GM12872 (cell line): Measurements from ENCODE around the gene TSC1.

Experiments used
- TF ChIP-seq, protein P1 (sequence below): IDR thresholded peaks from 3 replicates; pipeline ENCODE4 v1.5.1; 2011; ENCODE audit warnings: low read depth, mild to moderate bottlenecking, low read length, moderate library complexity; ENCODE audit not compliant: insufficient read depth

The TSC1 gene

DNA sequence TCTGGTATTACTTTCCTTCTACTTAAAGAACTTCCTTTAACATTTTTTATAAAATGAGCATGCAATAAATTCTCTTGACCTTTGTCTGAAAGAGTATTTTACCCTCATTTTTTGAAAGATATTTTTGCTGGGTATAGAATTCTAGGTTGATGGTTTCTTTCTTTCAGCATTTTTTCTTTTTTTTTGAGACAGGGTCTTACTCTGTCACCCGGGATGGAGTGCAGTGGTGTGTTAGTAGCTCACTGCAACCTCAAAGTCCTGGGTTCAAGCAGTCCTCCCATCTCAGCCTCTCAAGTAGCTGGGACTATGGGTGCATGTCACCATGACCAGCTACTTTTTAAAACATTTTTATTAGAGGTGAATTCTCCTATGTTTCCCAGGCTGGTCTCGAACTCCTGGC lies 10.7 kb upstream of the TSC1 start:
- TF ChIP-seq, protein P1, sequence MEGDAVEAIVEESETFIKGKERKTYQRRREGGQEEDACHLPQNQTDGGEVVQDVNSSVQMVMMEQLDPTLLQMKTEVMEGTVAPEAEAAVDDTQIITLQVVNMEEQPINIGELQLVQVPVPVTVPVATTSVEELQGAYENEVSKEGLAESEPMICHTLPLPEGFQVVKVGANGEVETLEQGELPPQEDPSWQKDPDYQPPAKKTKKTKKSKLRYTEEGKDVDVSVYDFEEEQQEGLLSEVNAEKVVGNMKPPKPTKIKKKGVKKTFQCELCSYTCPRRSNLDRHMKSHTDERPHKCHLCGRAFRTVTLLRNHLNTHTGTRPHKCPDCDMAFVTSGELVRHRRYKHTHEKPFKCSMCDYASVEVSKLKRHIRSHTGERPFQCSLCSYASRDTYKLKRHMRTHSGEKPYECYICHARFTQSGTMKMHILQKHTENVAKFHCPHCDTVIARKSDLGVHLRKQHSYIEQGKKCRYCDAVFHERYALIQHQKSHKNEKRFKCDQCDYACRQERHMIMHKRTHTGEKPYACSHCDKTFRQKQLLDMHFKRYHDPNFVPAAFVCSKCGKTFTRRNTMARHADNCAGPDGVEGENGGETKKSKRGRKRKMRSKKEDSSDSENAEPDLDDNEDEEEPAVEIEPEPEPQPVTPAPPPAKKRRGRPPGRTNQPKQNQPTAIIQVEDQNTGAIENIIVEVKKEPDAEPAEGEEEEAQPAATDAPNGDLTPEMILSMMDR: no peak

DNA sequence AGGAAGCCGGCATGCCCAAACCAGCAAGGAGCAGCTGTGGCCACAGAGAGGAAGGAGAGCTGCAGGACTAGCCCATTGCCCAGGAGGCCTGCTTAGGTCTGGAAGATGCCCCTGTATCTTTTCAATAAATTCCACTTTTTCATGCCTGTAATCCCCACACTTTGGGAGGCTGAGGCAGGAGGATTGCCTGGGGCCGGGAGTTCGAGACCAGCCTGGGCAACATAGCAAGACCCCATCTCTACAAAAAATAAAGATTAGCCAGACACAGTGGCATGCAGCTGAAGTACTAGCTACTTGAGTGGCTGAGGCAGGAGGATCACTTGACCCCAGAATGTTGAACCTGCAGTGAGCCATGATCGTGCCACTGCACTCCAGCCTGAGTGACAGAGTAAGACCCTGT lies 5.3 kb upstream of the TSC1 start:
- TF ChIP-seq, protein P1: no peak

DNA sequence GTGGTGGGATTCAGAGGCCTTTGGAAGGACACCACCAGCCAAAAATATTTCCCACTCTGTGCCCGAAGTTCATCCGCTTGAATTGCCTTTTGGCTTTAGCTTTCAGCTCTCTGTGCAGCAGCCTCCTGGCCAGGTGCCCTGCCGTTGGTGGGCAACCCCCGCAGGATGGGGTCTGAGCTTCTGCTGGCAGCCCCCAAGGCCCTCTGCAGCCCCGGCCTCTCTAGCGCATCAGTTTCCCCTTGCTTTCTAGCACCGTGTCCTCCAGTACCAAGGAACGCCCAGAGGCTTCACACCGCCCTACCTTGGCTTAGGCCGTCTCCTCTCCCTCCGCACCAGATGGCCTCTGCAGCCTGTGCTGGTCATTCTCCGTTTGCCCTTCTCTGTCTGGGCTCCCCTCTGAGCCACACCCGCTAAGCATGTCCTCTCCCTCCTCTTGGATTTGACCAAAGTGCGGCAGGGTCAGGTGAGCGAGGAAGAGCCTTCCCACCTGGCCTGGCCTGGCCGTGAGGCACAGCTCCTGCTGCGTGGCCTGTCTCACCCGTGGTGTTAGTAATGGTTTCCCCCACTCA lies 4.2 kb upstream of the TSC1 start:
- TF ChIP-seq, protein P1: no peak

DNA sequence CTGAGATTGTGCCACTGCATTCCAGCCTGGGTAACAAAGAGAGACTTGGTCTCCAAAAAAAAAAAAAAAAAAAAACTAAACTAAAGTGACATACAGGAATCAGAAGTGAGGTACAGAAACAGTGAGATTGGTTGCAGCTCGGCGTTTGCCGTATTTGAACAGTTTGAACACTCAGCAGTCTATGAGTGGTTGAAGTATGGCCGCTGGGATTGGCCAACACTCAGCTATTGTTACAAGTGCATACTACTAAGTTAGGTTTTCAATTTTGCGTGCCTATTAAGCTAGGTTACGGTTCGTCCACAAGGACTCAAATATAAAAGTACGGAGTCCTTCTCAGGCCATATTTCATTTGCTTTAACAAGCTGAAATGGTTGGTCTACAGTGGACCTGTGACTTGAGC lies 3.3 kb upstream of the TSC1 start:
- TF ChIP-seq, protein P1: no peak

DNA sequence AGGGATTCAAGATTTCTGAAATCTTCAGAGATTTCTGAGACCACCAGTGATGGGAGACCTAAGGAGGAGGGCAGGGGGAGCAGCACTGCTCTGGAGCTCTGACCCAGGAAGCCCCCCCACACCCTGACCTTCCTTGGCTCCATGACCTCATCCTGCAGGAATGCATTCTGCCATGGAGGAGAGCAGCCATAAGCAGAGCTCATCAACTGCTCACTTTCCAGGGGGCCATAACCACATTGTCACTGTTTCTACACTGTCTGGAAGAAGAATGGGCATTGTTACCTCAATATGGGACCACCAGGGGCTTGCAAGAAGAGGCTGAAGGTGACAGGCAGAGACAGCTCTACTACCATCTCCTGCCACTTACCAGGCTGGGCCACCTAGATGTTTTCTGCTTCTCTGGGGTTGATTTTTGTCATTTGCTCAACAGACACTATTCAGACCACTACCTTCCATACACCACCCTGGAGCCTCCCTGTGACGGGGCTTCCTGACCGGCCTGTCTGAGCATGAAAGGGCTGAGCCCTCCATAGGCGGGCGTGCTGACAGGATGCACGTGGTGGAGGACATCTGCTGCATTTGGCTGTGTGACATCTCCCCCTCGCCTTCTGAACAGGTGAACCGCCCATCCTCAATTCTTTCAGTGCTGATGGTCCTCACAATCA lies 2.3 kb upstream of the TSC1 start:
- TF ChIP-seq, protein P1: no peak

DNA sequence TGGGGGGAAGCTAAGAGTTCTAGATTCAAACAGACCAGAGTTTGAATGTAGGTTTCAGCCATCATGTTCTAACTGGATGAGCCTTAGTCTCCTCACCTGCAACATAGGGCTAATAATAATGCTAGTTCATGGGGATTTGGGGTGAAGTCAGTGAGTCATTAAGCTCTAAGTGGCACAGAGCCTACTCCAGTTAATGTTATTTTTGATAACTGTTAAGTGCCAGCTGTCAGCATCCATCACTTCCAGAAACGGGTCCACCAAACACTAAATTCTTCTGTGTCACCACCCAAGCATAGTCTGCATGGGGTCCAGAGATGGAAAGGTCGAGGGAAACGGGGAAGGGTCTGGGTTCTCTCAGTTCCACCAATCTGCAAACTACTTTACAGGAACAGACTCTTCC lies 1.8 kb upstream of the TSC1 start:
- TF ChIP-seq, protein P1: no peak

DNA sequence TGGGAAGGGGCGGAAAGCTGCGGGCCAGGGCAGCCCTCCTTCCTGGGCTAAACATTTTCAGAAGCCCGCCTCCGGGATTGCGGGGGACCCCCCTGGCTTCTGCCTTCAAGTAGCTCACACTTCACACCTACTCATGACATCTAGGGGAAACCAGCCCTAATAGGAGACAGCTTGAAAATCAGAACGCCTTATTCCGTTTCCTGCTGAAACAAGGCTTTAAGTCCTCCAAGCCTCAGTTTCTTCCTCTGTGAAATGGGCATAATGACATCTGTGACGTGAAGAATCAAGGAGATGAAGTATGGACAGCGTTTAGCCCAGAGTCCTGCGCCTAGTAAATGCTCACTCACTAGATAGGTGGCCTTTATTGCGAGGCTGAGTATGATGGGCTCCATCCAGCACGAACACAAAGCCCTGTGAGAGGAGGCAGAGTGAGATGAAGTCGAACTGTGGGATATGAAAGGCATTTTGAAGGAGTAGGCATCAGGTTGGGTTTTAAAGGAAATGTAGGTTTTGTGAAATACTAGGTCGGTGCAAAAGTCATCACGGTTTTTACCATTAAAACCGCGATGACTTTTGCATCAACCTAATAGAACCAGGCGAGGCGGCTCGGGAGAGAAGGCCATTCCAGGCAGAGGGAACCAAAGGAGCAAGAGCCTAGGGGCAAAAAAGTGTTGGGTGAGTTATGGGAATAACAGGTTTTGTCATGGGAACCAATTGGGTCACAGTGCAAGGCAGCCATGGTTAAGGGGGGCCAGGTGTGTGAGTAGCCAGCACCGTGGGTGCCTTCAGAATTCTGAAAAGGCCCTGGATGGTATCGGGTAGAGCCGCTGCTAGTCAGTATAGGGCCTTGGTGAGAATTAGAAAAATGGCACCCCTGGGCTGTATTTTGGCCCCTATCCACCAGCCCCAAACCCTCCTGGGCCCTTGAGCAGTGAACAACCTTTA lies 1.0 kb upstream of the TSC1 start:
- TF ChIP-seq, protein P1: no peak
